Adipocyte (in vitro differentiated cells): Measurements from ENCODE around the gene ALDH6A1.
"Not testable (repeated sequence)": the region's sequence is repeated elsewhere in the genome, so short reads cannot be mapped to it uniquely, and the experiment has no call there.

ENCODE experiments used
- DNase-seq: peaks from one replicate; pipeline ENCODE4 v3.0.0-alpha.2; 2015; ENCODE audit warnings: low read depth
- H3K27me3 ChIP-seq: replicated peaks from 2 replicates; pipeline ENCODE4 v1.7.0; 2013; ENCODE audit warnings: mild to moderate bottlenecking, low read length, moderate library complexity; ENCODE audit not compliant: control insufficient read depth, insufficient read depth
- H3K36me3 ChIP-seq: 2 replicates; pipeline ENCODE4 v1.7.0; 2013; ENCODE audit warnings: low read length, mild to moderate bottlenecking, moderate library complexity; ENCODE audit not compliant: control insufficient read depth, insufficient read depth, severe bottlenecking
- H3K4me1 ChIP-seq: 2 replicates; pipeline ENCODE4 v1.7.0; 2013; ENCODE audit warnings: mild to moderate bottlenecking, low read length, moderate library complexity; ENCODE audit not compliant: control insufficient read depth, insufficient read depth
- H3K4me3 ChIP-seq: 2 replicates; pipeline ENCODE4 v1.7.0; 2013; ENCODE audit warnings: mild to moderate bottlenecking, low read length, moderate library complexity
- H3K9ac ChIP-seq: 2 replicates; pipeline ENCODE4 v1.7.0; 2013; ENCODE audit warnings: mild to moderate bottlenecking, low read length, moderate library complexity
- H3K9me3 ChIP-seq: 2 replicates; pipeline ENCODE4 v1.7.0; 2013; ENCODE audit warnings: mild to moderate bottlenecking, low read length, moderate library complexity; ENCODE audit not compliant: control insufficient read depth

ALDH6A1 gene

DNA sequence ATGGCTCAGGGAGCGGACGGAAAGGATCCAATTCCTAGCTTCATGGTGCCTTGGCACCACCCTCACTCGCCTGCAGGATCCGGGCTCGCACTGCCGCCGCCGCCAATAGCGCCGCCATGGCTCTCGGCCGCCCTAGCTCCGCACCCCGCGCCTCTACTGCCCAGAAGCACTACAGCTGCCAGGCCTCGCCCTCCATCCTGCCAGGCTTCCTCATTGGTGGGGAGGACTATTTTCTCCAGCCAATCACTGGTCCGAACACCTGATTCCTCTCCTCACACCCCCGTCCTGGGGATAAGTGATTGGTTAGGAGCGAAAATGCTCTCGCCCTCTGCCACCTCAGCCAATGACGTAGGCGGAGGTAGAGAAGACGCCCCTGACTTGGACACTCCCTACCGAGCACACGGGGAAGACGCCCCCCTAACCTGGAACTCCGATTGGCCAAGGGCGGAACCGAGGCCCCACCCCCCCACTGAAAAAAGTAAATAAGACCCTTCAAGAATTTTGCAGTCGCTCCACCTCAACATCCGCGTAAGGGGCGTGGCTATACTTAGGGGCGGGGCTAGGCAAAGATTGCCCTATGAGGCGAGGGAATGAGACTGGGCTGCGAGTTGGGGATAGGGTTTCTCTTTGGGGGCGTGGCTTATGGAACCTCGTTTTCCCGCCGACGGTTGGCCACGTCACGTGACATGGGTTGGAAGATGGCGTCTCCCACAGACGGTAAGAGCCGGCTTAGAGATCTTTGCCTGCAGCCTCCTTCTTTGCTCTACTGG lies at the start of gene ALDH6A1, which contains the start of gene LIN52:
TSS of gene ALDH6A1 (minus strand) at position 177 of the 770 bp plus-strand sequence. CDS start at position 118, 59 bp downstream.
TSS of gene LIN52 (plus strand) at position 680 of the 770 bp plus-strand sequence. CDS start at position 699, 19 bp downstream.
- peak within 1 kb of the TSS; percentile 89 for H3K9ac ChIP-seq
- peaks cover 22% of the 10 kb centered on the region for H3K4me1 ChIP-seq
- no peaks in the 10 kb centered on the region for H3K36me3 ChIP-seq
- no peaks in the 10 kb centered on the region for H3K27me3 ChIP-seq
- H3K9me3 ChIP-seq, result no peaks in the 10 kb centered on the region
- H3K4me3 ChIP-seq, result peak within 1 kb of the TSS; percentile 94
- DNase-seq, result peak; percentile 100

- H3K4me3 ChIP-seq, result no peak overlapping the region
- no peaks in the 10 kb centered on the region for H3K4me1 ChIP-seq
- no peaks in the 10 kb centered on the region for H3K36me3 ChIP-seq
- no peak for DNase-seq
- no peaks in the 10 kb centered on the region for H3K27me3 ChIP-seq
- no peak overlapping the region for H3K9ac ChIP-seq
- H3K9me3 ChIP-seq, result no peaks in the 10 kb centered on the region
Observed at GRCh38 chr14:74127634-74128033, 43.4 kb upstream of the ALDH6A1 start.

GRCh38 chr14:74126315-74127013 lies 42.2 kb upstream of the ALDH6A1 start:
- Histone ChIP-seq H3K27me3 (no peaks in the 10 kb centered on the region), H3K9ac (no peak overlapping the region), H3K4me3 (no peak overlapping the region), H3K36me3 (no peaks in the 10 kb centered on the region), H3K9me3 (no peaks in the 10 kb centered on the region), H3K4me1 (no peaks in the 10 kb centered on the region)
- DNase-seq, result no peak

DNA sequence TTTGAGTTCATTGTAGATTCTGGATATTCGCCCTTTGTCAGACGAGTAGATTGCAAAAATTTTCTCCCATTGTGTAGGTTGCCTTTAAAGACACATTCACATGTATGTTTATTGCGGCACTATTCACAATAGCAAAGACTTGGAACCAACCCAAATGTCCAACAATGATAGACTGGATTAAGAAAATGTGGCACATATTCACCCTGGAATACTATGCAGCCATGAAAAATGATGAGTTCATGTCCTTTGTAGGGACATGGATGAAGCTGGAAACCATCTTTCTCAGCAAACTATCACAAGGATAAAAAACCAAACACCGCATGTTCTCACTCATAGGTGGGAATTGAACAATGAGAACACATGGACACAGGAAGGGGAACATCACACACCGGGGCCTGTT lies 41.2 kb upstream of the ALDH6A1 start:
- not testable (repeated sequence) for H3K4me3 ChIP-seq

GRCh38 chr14:74111395-74112216 lies 27.4 kb upstream of the ALDH6A1 start:
- not testable (repeated sequence) for H3K9ac ChIP-seq, H3K4me3 ChIP-seq, H3K27me3 ChIP-seq, H3K4me1 ChIP-seq, H3K36me3 ChIP-seq, H3K9me3 ChIP-seq
- DNase-seq, result peak; percentile 84

More for the DNA sequence above, 41.2 kb upstream of the ALDH6A1 start:
- H3K9ac ChIP-seq, H3K4me1 ChIP-seq, DNase-seq, H3K36me3 ChIP-seq, H3K9me3 ChIP-seq, H3K27me3 ChIP-seq: not testable (repeated sequence)

GRCh38 chr14:74109369-74109768 lies 25.1 kb upstream of the ALDH6A1 start:
- DNase-seq, result peak; percentile 65
- Histone ChIP-seq H3K9ac (no peak overlapping the region), H3K27me3 (no peaks in the 10 kb centered on the region), H3K4me1 (peaks cover 9% of the 10 kb centered on the region), H3K4me3 (no peak overlapping the region), H3K9me3 (no peaks in the 10 kb centered on the region), H3K36me3 (no peaks in the 10 kb centered on the region)

DNA sequence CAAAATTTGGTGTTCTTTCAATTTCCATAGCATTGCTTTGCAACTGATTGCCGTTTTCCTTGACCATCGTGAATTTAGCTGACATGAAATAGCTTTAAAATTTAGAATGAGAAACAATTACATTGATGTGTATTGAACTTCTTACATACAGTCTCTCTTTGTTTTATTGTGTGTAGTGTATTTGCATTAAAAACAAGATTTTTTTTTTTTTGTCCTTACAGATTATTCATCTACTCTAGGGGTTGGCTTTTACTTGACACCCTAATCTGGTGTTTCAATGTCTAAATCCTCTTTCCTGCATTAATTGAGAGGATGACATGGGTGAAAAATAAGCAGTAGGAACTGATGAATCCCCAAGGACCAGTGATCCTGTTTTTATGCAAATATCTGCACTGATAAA lies 21.1 kb upstream of the ALDH6A1 start:
- no peak for DNase-seq
- Histone ChIP-seq H3K9me3 (no peaks in the 10 kb centered on the region), H3K4me1 (peaks cover 9% of the 10 kb centered on the region), H3K27me3 (no peaks in the 10 kb centered on the region), H3K4me3 (no peak overlapping the region), H3K9ac (no peak overlapping the region), H3K36me3 (peaks cover 4% of the 10 kb centered on the region)

DNA sequence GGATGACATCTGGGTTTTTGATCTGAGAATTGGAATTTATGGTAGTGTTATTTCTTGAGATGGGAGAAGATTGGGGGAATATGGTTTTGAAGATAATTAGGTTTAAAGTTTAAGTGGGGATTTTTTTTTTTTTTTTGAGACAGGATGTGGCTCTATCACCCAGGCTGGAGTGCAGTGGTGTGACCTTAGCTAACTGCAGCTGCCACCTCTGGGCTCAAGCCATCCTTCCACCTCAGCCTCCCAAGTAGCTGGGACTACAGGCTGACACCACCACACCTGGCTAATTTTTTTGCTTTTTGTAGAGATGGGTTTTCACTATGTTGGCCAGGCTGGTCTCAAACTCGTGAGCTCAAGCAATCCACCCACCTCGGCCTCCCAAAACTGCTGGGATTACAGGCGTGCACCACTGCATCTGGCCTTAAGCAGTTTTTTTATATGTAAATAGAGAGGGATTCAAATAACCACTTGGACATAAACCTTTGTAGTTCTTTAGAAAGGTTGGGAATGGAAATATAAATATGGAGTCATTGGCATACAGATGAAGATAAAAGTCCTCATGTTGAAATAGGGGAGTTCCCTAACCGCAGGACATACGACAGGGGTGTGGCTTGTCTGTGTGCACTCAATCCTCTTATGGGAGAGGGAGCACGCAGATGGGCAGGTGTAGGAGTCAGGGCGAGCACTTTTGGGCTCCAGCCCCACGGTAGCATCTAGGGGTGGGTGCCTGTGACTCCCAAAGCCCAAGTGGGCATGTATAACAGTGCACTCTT lies 5.2 kb upstream of the ALDH6A1 start:
- no peak for DNase-seq
- Histone ChIP-seq H3K27me3 (no peaks in the 10 kb centered on the region), H3K36me3 (peaks cover 3% of the 10 kb centered on the region), H3K9me3 (no peaks in the 10 kb centered on the region), H3K9ac (no peak overlapping the region), H3K4me1 (peaks cover 9% of the 10 kb centered on the region), H3K4me3 (no peak overlapping the region)

DNA sequence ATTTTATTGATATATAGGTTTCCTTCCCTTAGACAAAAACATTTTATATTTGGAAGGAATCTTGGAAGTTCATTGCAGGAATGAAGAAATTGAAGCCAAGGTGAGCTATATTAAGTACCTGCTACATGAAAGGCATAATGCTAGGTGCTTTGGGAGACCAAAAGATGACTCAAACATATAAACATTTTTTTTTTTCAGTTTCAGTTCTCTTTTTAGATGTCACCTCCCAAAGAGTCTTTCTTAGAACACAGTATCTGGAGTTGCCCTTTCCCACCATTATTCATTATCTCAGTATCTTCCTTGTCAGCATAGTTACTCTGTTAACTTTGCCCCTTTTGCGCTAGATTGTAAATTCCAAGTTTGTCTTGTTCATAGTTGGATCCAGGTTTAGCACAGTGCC lies 1.6 kb upstream of the ALDH6A1 start:
- Histone ChIP-seq H3K9ac (peak overlapping the region; percentile 84), H3K9me3 (no peaks in the 10 kb centered on the region), H3K36me3 (no peaks in the 10 kb centered on the region), H3K4me1 (peaks cover 22% of the 10 kb centered on the region), H3K27me3 (no peaks in the 10 kb centered on the region), H3K4me3 (peak overlapping the region; percentile 93)
- DNase-seq, result no peak

DNA sequence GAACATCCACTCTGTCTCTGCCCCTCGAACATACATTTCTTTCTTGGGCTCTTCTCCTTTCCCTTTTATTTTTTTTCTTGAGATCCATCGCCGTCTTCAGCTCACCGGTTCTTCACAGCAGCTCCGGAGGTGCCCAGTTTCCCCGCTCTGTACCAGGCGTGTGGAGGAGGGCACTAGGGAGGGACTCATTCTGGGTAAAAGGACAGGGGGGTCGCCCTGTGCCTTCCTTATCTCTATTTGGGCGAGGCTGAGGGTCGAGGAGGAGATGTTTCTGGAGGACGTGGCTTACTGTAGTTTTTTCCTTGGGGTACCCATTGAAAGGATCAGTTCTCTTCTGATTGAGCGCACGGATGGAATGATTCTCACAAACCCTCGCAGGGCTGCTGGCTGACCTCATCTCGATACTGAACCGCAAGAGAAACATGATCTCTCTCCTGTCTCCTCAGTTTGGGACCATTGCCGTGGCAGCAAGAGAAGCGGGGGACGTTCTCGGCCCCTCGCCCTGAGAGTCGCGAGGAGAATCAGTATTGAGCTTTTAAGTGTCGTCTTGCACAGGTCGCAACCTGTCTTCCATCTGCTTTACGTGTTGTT lies 889 bp upstream of the ALDH6A1 start:
- Histone ChIP-seq H3K9ac (peak overlapping the region; percentile 84), H3K9me3 (no peaks in the 10 kb centered on the region), H3K4me1 (peaks cover 22% of the 10 kb centered on the region), H3K36me3 (no peaks in the 10 kb centered on the region), H3K27me3 (no peaks in the 10 kb centered on the region), H3K4me3 (peak overlapping the region; percentile 93)
- DNase-seq, result peak; percentile 71
